GM21723 (cell line): ENCODE data around the gene ZNF92.
"Not testable (repeated sequence)": the region's sequence is repeated elsewhere in the genome, so short reads cannot be mapped to it uniquely, and the experiment has no call there.

Experiments used
- ATAC-seq: cut with Tn5 transposase; IDR thresholded peaks from one replicate; pipeline ENCODE4 v1.9.1; 2021; ENCODE audit warnings: mild to moderate bottlenecking, moderate library complexity; ENCODE audit not compliant: unreplicated experiment

The ZNF92 gene

GRCh38 chr7:65423286-65423685 lies 49.6 kb downstream of the ZNF92 start:
- not testable (repeated sequence) for ATAC-seq

- no peak for ATAC-seq
These were observed 56.1 kb downstream of the ZNF92 start for GRCh38 chr7:65429642-65430343.

DNA sequence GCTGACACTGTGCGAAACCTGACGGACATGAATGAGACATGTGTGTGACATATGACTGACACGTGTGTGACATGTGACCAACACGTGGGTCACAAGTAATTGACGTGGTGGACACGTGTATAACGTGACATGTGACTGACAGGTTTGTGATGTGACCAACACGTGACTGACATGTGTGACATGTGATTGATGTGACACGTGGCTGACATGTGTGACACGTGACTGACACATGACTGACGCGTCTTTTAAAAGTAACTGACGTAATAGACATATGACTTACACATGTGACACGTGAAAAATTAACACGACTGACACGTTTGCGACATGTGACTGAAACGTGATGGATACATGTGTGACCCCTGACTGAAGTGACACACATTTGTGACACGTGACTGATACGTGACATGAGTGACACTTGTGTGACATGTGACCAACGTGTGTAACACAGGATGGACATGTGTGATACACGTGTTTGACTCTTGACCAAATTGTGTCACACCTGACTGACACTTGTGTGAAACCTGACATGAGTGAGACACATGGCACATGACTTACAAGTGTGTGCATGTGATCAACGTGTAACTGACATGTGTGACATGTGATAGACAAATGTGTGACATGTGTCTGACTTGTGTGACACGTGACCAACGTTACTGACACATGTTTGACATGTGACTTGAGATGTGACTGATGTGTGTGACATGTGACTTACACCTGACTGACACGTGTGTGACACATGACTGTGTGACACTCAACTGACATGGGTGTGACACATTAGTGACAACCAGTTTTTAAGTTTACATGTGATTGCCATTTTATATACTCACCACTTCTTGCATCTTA lies 56.9 kb downstream of the ZNF92 start:
- no peak for ATAC-seq

DNA sequence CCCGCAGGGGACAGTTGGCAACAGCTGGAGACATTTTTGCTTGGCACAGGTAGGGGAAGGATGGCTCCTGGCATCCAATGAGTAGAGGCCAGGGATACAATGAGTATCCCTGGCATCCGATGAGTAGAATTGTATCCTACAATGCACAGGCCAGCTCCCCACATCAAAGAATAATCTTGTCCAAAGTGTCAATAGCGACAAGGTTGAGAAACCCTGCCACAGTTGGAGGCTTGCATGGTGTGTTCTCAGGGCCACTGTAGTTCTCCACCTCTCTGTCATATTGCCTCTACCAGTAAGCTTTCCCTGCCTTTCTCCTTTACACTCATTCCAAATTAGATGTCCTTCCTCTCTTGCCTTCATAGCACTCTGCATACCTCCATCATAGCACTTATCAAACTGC lies 60.7 kb downstream of the ZNF92 start:
- no peak for ATAC-seq

DNA sequence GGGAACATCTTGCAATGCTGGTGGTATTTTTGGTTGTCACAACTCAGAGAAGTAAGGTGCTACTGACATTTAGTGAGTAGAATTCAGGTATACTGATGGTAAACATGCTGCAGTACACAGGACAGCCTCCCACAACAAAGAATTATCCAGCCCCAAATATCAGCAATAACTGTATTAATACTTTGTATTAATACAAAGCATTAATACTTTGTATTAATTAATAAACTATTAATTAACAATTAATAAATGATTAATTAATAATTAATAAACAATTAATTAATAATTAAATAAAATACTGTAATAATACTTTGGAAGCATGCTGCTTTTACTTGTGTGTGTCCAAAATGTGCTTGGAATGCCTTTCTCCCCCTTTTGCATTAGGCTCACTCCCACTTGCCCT lies 62.5 kb downstream of the ZNF92 start:
- ATAC-seq, result no peak

DNA sequence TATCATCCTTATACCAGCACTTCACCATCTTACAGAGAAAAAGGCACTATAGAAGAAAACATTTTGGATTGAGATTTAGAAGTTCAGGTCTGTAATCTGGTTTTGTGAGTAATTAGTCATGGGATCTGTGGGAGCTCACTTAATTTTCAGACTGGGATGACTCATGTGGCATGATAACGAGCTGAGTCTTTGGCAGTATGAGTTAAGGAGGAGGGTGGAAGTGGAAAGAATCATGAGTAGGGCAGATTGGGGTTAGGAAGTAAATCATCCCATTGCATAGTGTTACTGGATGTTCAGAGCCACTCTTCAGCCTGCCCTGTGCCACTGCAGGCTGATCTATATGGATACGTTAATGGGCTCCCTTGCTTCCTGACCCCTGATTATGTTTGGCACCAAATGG lies 64.9 kb downstream of the ZNF92 start:
- no peak for ATAC-seq

GRCh38 chr7:65441010-65441409 lies 67.4 kb downstream of the ZNF92 start:
- no peak for ATAC-seq

DNA sequence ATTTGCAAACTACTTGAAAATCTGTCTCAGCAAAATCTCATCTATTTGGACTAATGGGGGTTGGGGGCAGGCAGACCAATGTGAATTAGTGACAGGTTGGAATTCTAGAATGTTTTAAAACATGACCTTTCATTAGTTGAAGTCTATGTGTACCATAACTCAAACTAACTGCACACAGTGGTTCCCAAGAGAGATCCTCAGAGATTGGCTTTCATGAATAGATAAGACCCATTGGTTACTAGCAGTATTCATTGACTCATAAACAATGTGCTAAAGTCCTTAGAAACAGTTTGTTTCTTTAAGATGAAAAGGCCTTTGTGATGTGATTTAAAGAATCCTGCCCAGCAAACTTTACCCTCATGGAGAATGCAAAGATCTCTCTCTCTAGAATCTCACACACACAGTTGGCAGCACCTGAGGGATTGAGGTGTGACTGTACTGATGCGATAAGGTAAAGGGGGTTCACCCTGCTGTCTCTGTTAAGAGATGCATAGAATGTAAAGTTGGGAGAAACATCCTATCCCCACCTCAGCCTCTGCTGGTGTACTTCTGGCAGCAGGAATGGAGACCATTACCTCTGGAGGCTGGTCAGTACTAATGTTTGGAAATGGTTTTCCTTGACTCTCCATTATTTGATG lies 70.7 kb downstream of the ZNF92 start:
- no peak for ATAC-seq

GRCh38 chr7:65444899-65445823 lies 71.5 kb downstream of the ZNF92 start:
- ATAC-seq, result no peak

DNA sequence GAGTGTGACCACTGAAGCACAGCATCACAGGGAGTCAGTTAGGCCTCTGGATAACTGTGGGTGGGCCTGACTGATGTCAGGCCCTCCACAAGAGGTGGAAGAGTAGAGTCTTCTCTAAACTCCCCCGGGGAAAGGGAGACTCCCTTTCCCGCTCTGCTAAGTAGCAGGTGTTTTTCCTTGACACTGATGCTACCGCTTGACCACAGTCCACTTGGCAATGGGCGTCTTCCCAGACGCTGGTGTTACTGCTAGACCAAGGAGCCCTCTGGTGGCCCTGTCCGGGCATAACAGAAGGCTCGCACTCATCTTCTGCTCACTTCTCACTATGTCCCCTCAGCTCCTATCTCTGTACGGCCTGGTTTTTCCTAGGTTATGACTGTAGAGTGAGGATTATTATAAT lies 73.4 kb downstream of the ZNF92 start:
- not testable (repeated sequence) for ATAC-seq

- ATAC-seq, result no peak
These were observed 75.3 kb downstream of the ZNF92 start for GRCh38 chr7:65448816-65449504.

DNA sequence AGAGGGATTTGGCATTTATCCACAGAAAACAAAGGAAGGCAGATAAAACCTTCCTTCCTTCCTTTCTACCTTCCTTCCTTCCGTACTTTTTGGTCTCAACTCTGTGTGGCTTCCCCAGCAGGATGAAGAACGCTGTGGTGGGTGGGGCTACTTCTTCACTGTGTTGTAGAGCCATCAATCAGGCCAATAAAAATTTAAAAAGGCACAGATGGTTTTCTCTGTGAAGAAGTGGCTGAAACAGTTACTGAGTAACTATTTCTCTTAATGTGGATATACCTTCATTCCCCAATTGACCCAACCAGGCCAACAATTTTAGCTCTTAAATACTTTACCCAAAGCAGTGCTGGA lies 75.8 kb downstream of the ZNF92 start:
- ATAC-seq, result no peak
